ENCODE results near the gene ETV2.
"Not testable (repeated sequence)": the region's sequence is repeated elsewhere in the genome, so short reads cannot be mapped to it uniquely, and the experiment has no call there.

ETV2 gene

GRCh38 chr19:35628264-35628564 is 13.3 kb upstream of the ETV2 start:
- no peak for DNase-seq (ENCODE audit: low read depth, low spot score)

GRCh38 chr19:35628565-35629331 is 12.8 kb upstream of the ETV2 start, which contains the start of gene RBM42:
RBM42 (plus strand) TSS chr19:35629036; CDS start chr19:35629154, 118 bp downstream.
- peak; percentile 95 for DNase-seq (ENCODE audit: low read depth, low spot score)

- DNase-seq (ENCODE audit: low read depth, low spot score), result no peak
Observed at GRCh38 chr19:35629332-35629633, 12.3 kb upstream of the ETV2 start.

GRCh38 chr19:35633727-35634440 is 7.7 kb upstream of the ETV2 start:
- DNase-seq (ENCODE audit: low read depth, low spot score), result no peak

GRCh38 chr19:35636651-35637050 is 4.9 kb upstream of the ETV2 start:
- no peak for DNase-seq (ENCODE audit: low read depth, low spot score)

- no peak for DNase-seq (ENCODE audit: low read depth, low spot score)
Observed at GRCh38 chr19:35637165-35637564, 4.4 kb upstream of the ETV2 start.

- no peak for DNase-seq (ENCODE audit: low read depth, low spot score)
Observed at GRCh38 chr19:35639321-35639639, 2.3 kb upstream of the ETV2 start.

GRCh38 chr19:35639863-35640262 is 1.7 kb upstream of the ETV2 start:
- DNase-seq (ENCODE audit: low read depth, low spot score), result no peak

GRCh38 chr19:35642312-35642711 is 767 bp downstream of the ETV2 start:
- no peak for DNase-seq (ENCODE audit: low read depth, low spot score)

GRCh38 chr19:35642798-35643254 is 1.3 kb downstream of the ETV2 start:
- no peak for DNase-seq (ENCODE audit: low read depth, low spot score)

GRCh38 chr19:35643255-35644205 is 2.0 kb downstream of the ETV2 start:
- peak; percentile 62 for DNase-seq (ENCODE audit: low read depth, low spot score)

GRCh38 chr19:35644206-35644986 is 2.9 kb downstream of the ETV2 start:
- DNase-seq (ENCODE audit: low read depth, low spot score), result peak; percentile 88

- DNase-seq (ENCODE audit: low read depth, low spot score), result peak; percentile 49
Observed at GRCh38 chr19:35644987-35645679, 3.6 kb downstream of the ETV2 start.

GRCh38 chr19:35645680-35646511 is 4.4 kb downstream of the ETV2 start:
- no peak for DNase-seq (ENCODE audit: low read depth, low spot score)

- DNase-seq (ENCODE audit: low read depth, low spot score), result peak; percentile 89
Observed at GRCh38 chr19:35648017-35648961, 6.7 kb downstream of the ETV2 start, which contains the start of gene COX6B1. COX6B1 (plus strand) TSS chr19:35648323; CDS start chr19:35651244, 2,921 bp downstream.

GRCh38 chr19:35650581-35650980 is 9.0 kb downstream of the ETV2 start:
- no peak for DNase-seq (ENCODE audit: low read depth, low spot score)

GRCh38 chr19:35654828-35655227 is 13.3 kb downstream of the ETV2 start:
- not testable (repeated sequence) for DNase-seq (ENCODE audit: low read depth, low spot score)

GRCh38 chr19:35655600-35655999 is 14.1 kb downstream of the ETV2 start:
- no peak for DNase-seq (ENCODE audit: low read depth, low spot score)

GRCh38 chr19:35656700-35657099 is 15.2 kb downstream of the ETV2 start:
- no peak for DNase-seq (ENCODE audit: low read depth, low spot score)
